Measurements from ENCODE around the gene GMDS. TPM values are rescaled to one million over a fixed set of nuclear protein-coding genes. Genes with fewer than 3 reads are reported as not detected.

GMDS gene
- total RNA-seq, 5 donors from 2014 or later (not counting 1 experiment from before 2014, with no cell fraction given): 12.9 to 21.5 (median 14.6) TPM

GRCh38 chr6:1878330-1878729 is 367.1 kb downstream of the GMDS start:
- H3K27ac ChIP-seq (ENCODE audit: low read length): no peak overlapping the region
- H3K36me3 ChIP-seq (ENCODE audit: control insufficient read depth in 2 of 2, extremely low read depth in 1 of 2, insufficient read depth in 1 of 2, low read length in 1 of 2): no peaks in the 10 kb centered on the region
- ATAC-seq (replicated peaks in 1 of 4) (no peak), DNase-seq (no peak)
- Mint-ChIP-seq H3K36me3 (peaks cover 12% of the 10 kb centered on the region), H3K4me1 (no peaks in the 10 kb centered on the region), H3K27me3 (no peaks in the 10 kb centered on the region), H3K4me3 (no peak overlapping the region), H3K9me3 (no peaks in the 10 kb centered on the region), H3K27ac (no peak overlapping the region)
- WGBS (ENCODE audit: insufficient coverage): no CpG with 5 or more reads among the region's 5 CpGs
- no peak overlapping the region for H3K4me3 ChIP-seq (ENCODE audit: control insufficient read depth in 1 of 2, extremely low read depth in 1 of 2, low read length in 1 of 2)
- CTCF ChIA-PET: no interaction called here
- POLR2A ChIA-PET: no interaction called here
- no peaks in the 10 kb centered on the region for H3K4me1 ChIP-seq (ENCODE audit: control insufficient read depth in 1 of 2, extremely low read depth in 1 of 2, insufficient read depth in 2 of 2, low read length in 2 of 2)
- no peaks in the 10 kb centered on the region for H3K9me3 ChIP-seq
- no peaks in the 10 kb centered on the region for H3K27me3 ChIP-seq (replicated peaks in 1 of 2; ENCODE audit: control insufficient read depth in 2 of 2, extremely low read depth in 1 of 2, insufficient read depth in 2 of 2, low read length in 1 of 2)

DNA sequence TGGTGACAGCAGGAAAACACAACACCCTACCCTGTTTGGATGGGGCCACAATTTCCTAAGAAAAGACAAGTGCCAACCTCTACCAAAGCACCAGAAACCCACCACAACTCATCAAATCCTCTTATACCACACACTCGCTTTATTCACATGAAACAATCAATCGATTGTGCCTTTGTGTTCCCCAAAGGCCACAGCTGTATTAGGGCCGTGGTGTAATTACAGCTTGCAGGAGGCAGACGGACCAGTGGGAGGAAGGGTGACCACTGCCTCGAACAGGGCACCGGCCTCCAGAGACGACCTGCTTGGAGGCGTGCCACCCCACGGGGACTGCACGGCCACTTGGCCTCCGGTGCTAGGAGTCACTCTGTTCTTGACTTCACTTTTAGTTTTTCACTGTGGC is 371.6 kb downstream of the GMDS start:
- Mint-ChIP-seq H3K4me3 (no peak overlapping the region), H3K4me1 (no peaks in the 10 kb centered on the region), H3K36me3 (peaks cover 8% of the 10 kb centered on the region), H3K27ac (no peak overlapping the region), H3K27me3 (no peaks in the 10 kb centered on the region), H3K9me3 (no peaks in the 10 kb centered on the region)
- WGBS (ENCODE audit: insufficient coverage): 100% methylated on average over 8 of the region's 11 CpGs
- no peaks in the 10 kb centered on the region for H3K4me1 ChIP-seq (ENCODE audit: control insufficient read depth in 1 of 2, extremely low read depth in 1 of 2, insufficient read depth in 2 of 2, low read length in 2 of 2)
- no peaks in the 10 kb centered on the region for H3K36me3 ChIP-seq (ENCODE audit: control insufficient read depth in 2 of 2, extremely low read depth in 1 of 2, insufficient read depth in 1 of 2, low read length in 1 of 2)
- ATAC-seq (replicated peaks in 1 of 4) (no peak), DNase-seq (no peak)
- POLR2A ChIA-PET: no interaction called here
- H3K27me3 ChIP-seq (replicated peaks in 1 of 2; ENCODE audit: control insufficient read depth in 2 of 2, extremely low read depth in 1 of 2, insufficient read depth in 2 of 2, low read length in 1 of 2): no peaks in the 10 kb centered on the region
- H3K4me3 ChIP-seq (ENCODE audit: control insufficient read depth in 1 of 2, extremely low read depth in 1 of 2, low read length in 1 of 2): no peak overlapping the region
- CTCF ChIA-PET: no interaction called here
- no peaks in the 10 kb centered on the region for H3K9me3 ChIP-seq
- no peak overlapping the region for H3K27ac ChIP-seq (ENCODE audit: low read length)

DNA sequence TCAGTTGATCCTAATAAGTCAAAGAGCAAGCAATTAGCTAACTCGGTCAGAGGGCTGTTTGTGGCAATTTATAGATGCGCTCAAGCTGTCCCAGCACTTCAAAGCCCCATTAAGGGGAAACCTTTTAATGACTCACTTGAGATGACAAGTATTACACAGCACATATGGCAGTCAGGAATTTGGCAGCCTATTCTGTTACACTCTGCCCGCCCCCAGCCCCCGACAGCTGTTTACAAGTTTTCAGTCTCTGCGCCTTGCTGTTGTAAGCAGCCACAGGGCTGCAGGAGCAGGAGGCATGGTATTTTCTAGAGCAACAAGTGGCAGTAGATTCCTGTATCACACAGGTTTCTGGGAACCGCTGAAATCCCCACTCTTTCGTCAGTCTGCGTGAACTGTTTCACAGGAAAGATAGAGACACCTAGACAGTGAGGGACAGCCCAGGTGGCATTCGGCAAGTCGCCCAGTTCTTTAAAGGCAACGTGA is 372.7 kb downstream of the GMDS start:
- DNase-seq: no peak
- H3K27ac ChIP-seq (ENCODE audit: low read length): no peak overlapping the region
- ATAC-seq (replicated peaks in 1 of 4): no peak
- Mint-ChIP-seq H3K9me3 (no peaks in the 10 kb centered on the region), H3K4me1 (no peaks in the 10 kb centered on the region), H3K4me3 (no peak overlapping the region), H3K36me3 (peaks cover 6% of the 10 kb centered on the region), H3K27ac (no peak overlapping the region), H3K27me3 (no peaks in the 10 kb centered on the region)
- no peaks in the 10 kb centered on the region for H3K4me1 ChIP-seq (ENCODE audit: control insufficient read depth in 1 of 2, extremely low read depth in 1 of 2, insufficient read depth in 2 of 2, low read length in 2 of 2)
- no peaks in the 10 kb centered on the region for H3K27me3 ChIP-seq (replicated peaks in 1 of 2; ENCODE audit: control insufficient read depth in 2 of 2, extremely low read depth in 1 of 2, insufficient read depth in 2 of 2, low read length in 1 of 2)
- H3K36me3 ChIP-seq (ENCODE audit: control insufficient read depth in 2 of 2, extremely low read depth in 1 of 2, insufficient read depth in 1 of 2, low read length in 1 of 2): no peaks in the 10 kb centered on the region
- no peaks in the 10 kb centered on the region for H3K9me3 ChIP-seq
- CTCF ChIA-PET: no interaction called here
- WGBS (ENCODE audit: insufficient coverage): 92% methylated on average over 6 of the region's 11 CpGs
- no peak overlapping the region for H3K4me3 ChIP-seq (ENCODE audit: control insufficient read depth in 1 of 2, extremely low read depth in 1 of 2, low read length in 1 of 2)
- POLR2A ChIA-PET: no interaction called here

GRCh38 chr6:1871724-1872315 is 373.6 kb downstream of the GMDS start:
- Mint-ChIP-seq H3K4me3 (no peak overlapping the region), H3K27me3 (no peaks in the 10 kb centered on the region), H3K27ac (no peak overlapping the region), H3K4me1 (no peaks in the 10 kb centered on the region), H3K9me3 (no peaks in the 10 kb centered on the region), H3K36me3 (peaks cover 1% of the 10 kb centered on the region)
- ChIA-PET POLR2A (no interaction called here), CTCF (no interaction called here)
- Histone ChIP-seq H3K9me3 (no peaks in the 10 kb centered on the region), H3K27me3 (replicated peaks in 1 of 2; ENCODE audit: control insufficient read depth in 2 of 2, extremely low read depth in 1 of 2, insufficient read depth in 2 of 2, low read length in 1 of 2) (no peaks in the 10 kb centered on the region), H3K4me1 (ENCODE audit: control insufficient read depth in 1 of 2, extremely low read depth in 1 of 2, insufficient read depth in 2 of 2, low read length in 2 of 2) (no peaks in the 10 kb centered on the region), H3K4me3 (ENCODE audit: control insufficient read depth in 1 of 2, extremely low read depth in 1 of 2, low read length in 1 of 2) (no peak overlapping the region), H3K27ac (ENCODE audit: low read length) (no peak overlapping the region), H3K36me3 (ENCODE audit: control insufficient read depth in 2 of 2, extremely low read depth in 1 of 2, insufficient read depth in 1 of 2, low read length in 1 of 2) (no peaks in the 10 kb centered on the region)
- WGBS (ENCODE audit: insufficient coverage): 91% methylated on average over 4 of the region's 8 CpGs
- DNase-seq (no peak), ATAC-seq (replicated peaks in 1 of 4) (no peak)

- no peak for ATAC-seq (replicated peaks in 1 of 4)
- Mint-ChIP-seq H3K27me3 (no peaks in the 10 kb centered on the region), H3K4me1 (no peaks in the 10 kb centered on the region), H3K27ac (no peak overlapping the region), H3K9me3 (no peaks in the 10 kb centered on the region), H3K36me3 (no peaks in the 10 kb centered on the region), H3K4me3 (no peak overlapping the region)
- Histone ChIP-seq H3K4me3 (ENCODE audit: control insufficient read depth in 1 of 2, extremely low read depth in 1 of 2, low read length in 1 of 2) (no peak overlapping the region), H3K27ac (ENCODE audit: low read length) (no peak overlapping the region), H3K27me3 (replicated peaks in 1 of 2; ENCODE audit: control insufficient read depth in 2 of 2, extremely low read depth in 1 of 2, insufficient read depth in 2 of 2, low read length in 1 of 2) (no peaks in the 10 kb centered on the region), H3K9me3 (no peaks in the 10 kb centered on the region), H3K4me1 (ENCODE audit: control insufficient read depth in 1 of 2, extremely low read depth in 1 of 2, insufficient read depth in 2 of 2, low read length in 2 of 2) (no peaks in the 10 kb centered on the region), H3K36me3 (ENCODE audit: control insufficient read depth in 2 of 2, extremely low read depth in 1 of 2, insufficient read depth in 1 of 2, low read length in 1 of 2) (no peaks in the 10 kb centered on the region)
- 96% methylated on average over 4 of the region's 7 CpGs for WGBS (ENCODE audit: insufficient coverage)
- DNase-seq: no peak
- CTCF ChIA-PET: no interaction called here
- POLR2A ChIA-PET: no interaction called here
Measured at GRCh38 chr6:1870932-1871331, 374.5 kb downstream of the GMDS start.

- Histone ChIP-seq H3K4me3 (ENCODE audit: control insufficient read depth in 1 of 2, extremely low read depth in 1 of 2, low read length in 1 of 2) (no peak overlapping the region), H3K9me3 (no peaks in the 10 kb centered on the region), H3K27ac (ENCODE audit: low read length) (no peak overlapping the region), H3K36me3 (ENCODE audit: control insufficient read depth in 2 of 2, extremely low read depth in 1 of 2, insufficient read depth in 1 of 2, low read length in 1 of 2) (no peaks in the 10 kb centered on the region), H3K4me1 (ENCODE audit: control insufficient read depth in 1 of 2, extremely low read depth in 1 of 2, insufficient read depth in 2 of 2, low read length in 2 of 2) (no peaks in the 10 kb centered on the region), H3K27me3 (replicated peaks in 1 of 2; ENCODE audit: control insufficient read depth in 2 of 2, extremely low read depth in 1 of 2, insufficient read depth in 2 of 2, low read length in 1 of 2) (no peaks in the 10 kb centered on the region)
- no peaks in the 10 kb centered on the region for H3K27me3 Mint-ChIP-seq
- ATAC-seq (replicated peaks in 1 of 4): no peak
- no peak overlapping the region for H3K27ac Mint-ChIP-seq
- WGBS (ENCODE audit: insufficient coverage): 78% methylated on average over 2 of the region's 5 CpGs
- DNase-seq: no peak
- CTCF ChIA-PET: interaction anchor here in 1 of 2 donors (0.6 kb wide), 1 partner anchor 648 kb away, joined by 3 read pairs; no protein-coding TSS in a partner anchor
- no peaks in the 10 kb centered on the region for H3K9me3 Mint-ChIP-seq
- no peak overlapping the region for H3K4me3 Mint-ChIP-seq
- H3K4me1 Mint-ChIP-seq: no peaks in the 10 kb centered on the region
- POLR2A ChIA-PET: no interaction called here
- H3K36me3 Mint-ChIP-seq: no peaks in the 10 kb centered on the region
Measured at GRCh38 chr6:1870251-1870650, 375.2 kb downstream of the GMDS start.

DNA sequence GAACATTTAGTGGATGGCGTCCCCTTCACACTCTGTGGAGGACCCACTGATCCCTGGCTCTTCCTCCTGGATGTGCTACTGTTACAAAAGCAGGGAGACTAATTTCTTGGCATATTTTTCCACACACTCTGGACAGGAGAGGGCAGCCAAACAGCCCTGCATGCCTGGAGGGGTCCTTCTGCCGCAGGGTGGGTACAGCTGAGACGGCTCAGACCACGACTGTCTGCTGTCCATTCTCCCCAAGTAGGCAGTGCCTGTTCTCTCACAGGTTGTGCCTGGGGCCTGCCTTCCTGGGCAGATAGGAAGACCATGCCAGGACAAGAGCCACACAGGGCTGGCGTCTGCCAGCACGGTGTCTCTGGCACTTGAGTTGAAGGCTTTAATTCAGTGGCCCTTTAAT is 375.6 kb downstream of the GMDS start:
- no peak overlapping the region for H3K27ac ChIP-seq (ENCODE audit: low read length)
- no peaks in the 10 kb centered on the region for H3K4me1 Mint-ChIP-seq
- peak in 1 of 4 experiments; percentile 15 for ATAC-seq (replicated peaks in 1 of 4)
- no peaks in the 10 kb centered on the region for H3K4me1 ChIP-seq (ENCODE audit: control insufficient read depth in 1 of 2, extremely low read depth in 1 of 2, insufficient read depth in 2 of 2, low read length in 2 of 2)
- H3K27me3 ChIP-seq (replicated peaks in 1 of 2; ENCODE audit: control insufficient read depth in 2 of 2, extremely low read depth in 1 of 2, insufficient read depth in 2 of 2, low read length in 1 of 2): no peaks in the 10 kb centered on the region
- no peaks in the 10 kb centered on the region for H3K36me3 ChIP-seq (ENCODE audit: control insufficient read depth in 2 of 2, extremely low read depth in 1 of 2, insufficient read depth in 1 of 2, low read length in 1 of 2)
- no peak overlapping the region for H3K27ac Mint-ChIP-seq
- ChIA-PET CTCF (no interaction called here), POLR2A (no interaction called here)
- no peaks in the 10 kb centered on the region for H3K9me3 Mint-ChIP-seq
- no peak overlapping the region for H3K4me3 Mint-ChIP-seq
- H3K9me3 ChIP-seq: no peaks in the 10 kb centered on the region
- H3K27me3 Mint-ChIP-seq: no peaks in the 10 kb centered on the region
- DNase-seq: no peak
- no peaks in the 10 kb centered on the region for H3K36me3 Mint-ChIP-seq
- H3K4me3 ChIP-seq (ENCODE audit: control insufficient read depth in 1 of 2, extremely low read depth in 1 of 2, low read length in 1 of 2): no peak overlapping the region
- 90% methylated on average over 4 of the region's 6 CpGs for WGBS (ENCODE audit: insufficient coverage)

Measured in T-cell (primary cell).